Left lung (tissue), 10 donors: Measurements from ENCODE around the gene RHAG. TPM values are rescaled to one million over a fixed set of nuclear protein-coding genes. Genes with fewer than 3 reads are reported as not detected.

Experiments
- ATAC-seq: fragments of 200-7000 bp; cut with Tn5 transposase; one replicate; pipeline ENCODE4 v1.9.1; 2020; ENCODE audit warnings: moderate library complexity
- DNase-seq, 4 donors: peaks; one replicate each; pipeline ENCODE4 v3.0.0-alpha.2; 2013 to 2020
- H3K27ac ChIP-seq, 2 donors: fragments of 200-600 bp; sonication (generic) in 1 of 2; one replicate each; pipeline versions ENCODE4 v1.5.0 to v1.8.0; 2020 to 2021
- H3K27me3 ChIP-seq, 2 donors: fragments of 200-600 bp; sonication (generic) in 1 of 2; one replicate each; pipeline versions ENCODE4 v1.5.0 to v1.8.0; 2020 to 2021
- H3K36me3 ChIP-seq, 2 donors: fragments of 200-600 bp; sonication (generic) in 1 of 2; one replicate each; pipeline versions ENCODE4 v1.5.0 to v1.8.0; 2020 to 2021
- H3K4me1 ChIP-seq, 2 donors: fragments of 200-600 bp; one replicate each; pipeline ENCODE4 v1.8.0; 2021
- H3K4me3 ChIP-seq, 2 donors: fragments of 200-600 bp; sonication (generic) in 1 of 2; one replicate each; pipeline versions ENCODE4 v1.5.0 to v1.8.0; 2020 to 2021; ENCODE audit warnings: mild to moderate bottlenecking in 1 of 2
- H3K9me3 ChIP-seq, 2 donors: fragments of 200-600 bp; sonication (generic) in 1 of 2; one replicate each; pipeline versions ENCODE4 v1.5.0 to v1.8.0; 2020 to 2021
- intact Hi-C, 2 donors: fragments of 100-400 bp; cut with DNase I; formaldehyde crosslinking; loops; one replicate each; pipeline versions ENCODE4 v1.11.2 to v1.14.2; 2022
- polyA plus RNA-seq, 6 donors: library from polyadenylated mRNA; unstranded; fragments of 120-200 nt; gene quantifications; one replicate each; pipeline ENCODE4 v1.2.1, GENCODE V29; 2013; ENCODE audit not compliant: insufficient read length in 6 of 6
- total RNA-seq, 2 donors: library from RNA; stranded (reverse); fragmentation: NEBNext Ultra II Directional; extraction: Animal tissue kit (Norgen Biotek cat#: 25700); gene quantifications; one replicate each; pipeline ENCODE4 v1.2.1, GENCODE V29; 2021
- TF ChIP-seq, protein P1 (sequence below), 2 donors: fragments of 200-600 bp; sonication (generic) in 1 of 2; IDR thresholded peaks; one replicate each; pipeline versions ENCODE4 v1.5.0 to v1.8.0; 2021; ENCODE audit warnings: antibody characterized with exemption in 2 of 2
- donor health status: DM: no; HTN: yes; CAD: no.
- donor health status: DM: no; HTN: no; CAD: no.

Gene RHAG
- total and polyA plus RNA-seq, 8 donors: 1.4 to 2.2 (median 1.9) TPM; not detected in 2

DNA sequence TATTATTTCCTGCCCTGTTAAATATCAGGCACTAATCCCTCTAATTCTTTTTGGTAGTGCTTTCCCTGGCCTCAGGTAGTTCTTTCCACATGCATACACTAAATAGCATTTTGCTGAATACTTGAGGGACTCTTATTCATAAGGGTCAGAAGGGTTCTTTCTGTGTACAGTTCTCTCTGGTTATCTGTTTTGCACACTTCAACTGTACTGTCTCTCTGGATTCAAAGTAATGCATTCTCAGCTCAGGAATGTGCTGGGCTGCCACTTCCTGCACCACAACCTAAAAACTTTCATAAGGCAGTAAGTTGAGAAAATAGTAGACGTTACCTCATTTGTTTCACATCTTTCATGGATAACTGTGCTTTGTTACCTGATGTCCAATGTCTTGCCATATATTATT is 54.1 kb downstream of the RHAG start:
- Histone ChIP-seq H3K36me3 (no peaks in the 10 kb centered on the region), H3K9me3 (no peaks in the 10 kb centered on the region), H3K4me3 (no peak overlapping the region), H3K4me1 (no peaks in the 10 kb centered on the region), H3K27me3 (no peaks in the 10 kb centered on the region), H3K27ac (no peak overlapping the region)
- TF ChIP-seq, protein P1, sequence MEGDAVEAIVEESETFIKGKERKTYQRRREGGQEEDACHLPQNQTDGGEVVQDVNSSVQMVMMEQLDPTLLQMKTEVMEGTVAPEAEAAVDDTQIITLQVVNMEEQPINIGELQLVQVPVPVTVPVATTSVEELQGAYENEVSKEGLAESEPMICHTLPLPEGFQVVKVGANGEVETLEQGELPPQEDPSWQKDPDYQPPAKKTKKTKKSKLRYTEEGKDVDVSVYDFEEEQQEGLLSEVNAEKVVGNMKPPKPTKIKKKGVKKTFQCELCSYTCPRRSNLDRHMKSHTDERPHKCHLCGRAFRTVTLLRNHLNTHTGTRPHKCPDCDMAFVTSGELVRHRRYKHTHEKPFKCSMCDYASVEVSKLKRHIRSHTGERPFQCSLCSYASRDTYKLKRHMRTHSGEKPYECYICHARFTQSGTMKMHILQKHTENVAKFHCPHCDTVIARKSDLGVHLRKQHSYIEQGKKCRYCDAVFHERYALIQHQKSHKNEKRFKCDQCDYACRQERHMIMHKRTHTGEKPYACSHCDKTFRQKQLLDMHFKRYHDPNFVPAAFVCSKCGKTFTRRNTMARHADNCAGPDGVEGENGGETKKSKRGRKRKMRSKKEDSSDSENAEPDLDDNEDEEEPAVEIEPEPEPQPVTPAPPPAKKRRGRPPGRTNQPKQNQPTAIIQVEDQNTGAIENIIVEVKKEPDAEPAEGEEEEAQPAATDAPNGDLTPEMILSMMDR (IDR thresholded peaks at IDR 0.05): no peak
- intact Hi-C loops: no loop called here
- DNase-seq (no peak), ATAC-seq (peak; percentile 56)

GRCh38 chr6:49579649-49580048 is 57.0 kb downstream of the RHAG start:
- no peak overlapping the region for H3K4me3 ChIP-seq
- H3K27me3 ChIP-seq: no peaks in the 10 kb centered on the region
- no peaks in the 10 kb centered on the region for H3K36me3 ChIP-seq
- no peaks in the 10 kb centered on the region for H3K4me1 ChIP-seq
- ATAC-seq (no peak), DNase-seq (no peak)
- no peaks in the 10 kb centered on the region for H3K9me3 ChIP-seq
- no peak overlapping the region for H3K27ac ChIP-seq
- intact Hi-C loops: no loop called here
- TF ChIP-seq, protein P1 (IDR thresholded peaks at IDR 0.05): no peak

DNA sequence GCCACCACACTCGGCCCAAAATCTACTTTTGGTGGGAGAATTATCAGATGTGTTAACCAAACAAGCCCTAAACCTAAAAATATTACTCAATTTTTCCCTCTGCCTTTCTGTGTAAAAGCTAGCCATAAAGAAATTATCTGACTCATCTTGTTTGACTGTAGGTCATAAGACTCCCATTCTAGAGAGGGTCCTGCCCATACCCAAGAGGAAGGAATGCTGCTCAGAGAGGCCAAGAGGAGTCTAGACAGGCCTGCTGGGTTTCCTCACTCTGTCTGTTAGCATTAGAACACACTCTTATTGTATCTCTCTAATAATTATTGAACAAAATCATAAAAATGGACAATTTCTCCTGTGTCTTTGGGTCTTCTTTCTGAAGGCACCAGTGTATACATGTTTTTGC is 60.0 kb downstream of the RHAG start:
- H3K27me3 ChIP-seq: no peaks in the 10 kb centered on the region
- no peaks in the 10 kb centered on the region for H3K4me1 ChIP-seq
- TF ChIP-seq, protein P1 (IDR thresholded peaks at IDR 0.05): no peak
- H3K4me3 ChIP-seq: no peak overlapping the region
- intact Hi-C loops: no loop called here
- H3K36me3 ChIP-seq: no peaks in the 10 kb centered on the region
- peak; percentile 34 for ATAC-seq
- no peak overlapping the region for H3K27ac ChIP-seq
- DNase-seq: no peak
- no peaks in the 10 kb centered on the region for H3K9me3 ChIP-seq

DNA sequence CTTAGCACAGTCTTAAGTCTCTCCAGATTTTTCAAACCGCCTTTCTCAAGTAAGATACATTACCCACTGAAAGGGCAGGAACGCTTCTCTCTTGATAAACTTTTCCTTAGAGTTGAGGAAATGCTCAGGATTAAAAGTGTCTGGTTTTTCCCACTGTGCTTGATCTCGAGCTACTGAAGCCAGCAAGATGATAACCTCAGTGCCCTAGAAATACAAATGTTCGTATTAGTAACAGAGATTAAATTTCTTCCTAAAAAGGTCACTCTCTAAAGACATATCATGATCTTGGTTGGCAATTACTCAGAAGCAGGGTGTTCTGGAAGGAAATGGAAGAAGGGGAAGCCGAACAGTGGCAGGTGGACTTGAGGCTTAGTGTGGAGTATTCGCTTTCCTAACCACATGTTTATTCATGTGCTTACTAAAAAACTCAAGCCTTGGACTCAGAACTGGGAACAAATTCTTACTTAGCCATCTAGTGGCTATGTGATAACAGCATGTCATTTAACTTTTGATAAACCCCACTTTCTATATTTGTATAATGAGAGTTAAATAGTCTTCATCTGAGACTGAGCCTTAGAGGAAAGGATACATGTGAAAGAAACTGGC is 66.1 kb downstream of the RHAG start:
- Histone ChIP-seq H3K4me3 (no peak overlapping the region), H3K36me3 (no peaks in the 10 kb centered on the region), H3K27ac (no peak overlapping the region), H3K4me1 (no peaks in the 10 kb centered on the region), H3K9me3 (no peaks in the 10 kb centered on the region), H3K27me3 (no peaks in the 10 kb centered on the region)
- ATAC-seq (peak; percentile 95), DNase-seq (no peak)
- TF ChIP-seq, protein P1 (IDR thresholded peaks at IDR 0.05): no peak
- intact Hi-C loops: no loop called here

GRCh38 chr6:49565855-49566254 is 70.8 kb downstream of the RHAG start:
- no peaks in the 10 kb centered on the region for H3K4me1 ChIP-seq
- H3K27ac ChIP-seq: no peak overlapping the region
- TF ChIP-seq, protein P1 (IDR thresholded peaks at IDR 0.05): no peak
- no peaks in the 10 kb centered on the region for H3K27me3 ChIP-seq
- H3K36me3 ChIP-seq: no peaks in the 10 kb centered on the region
- ATAC-seq: no peak
- H3K4me3 ChIP-seq: no peak overlapping the region
- H3K9me3 ChIP-seq: peaks cover 0 to 6% of the 10 kb centered on the region in 2 donors
- intact Hi-C loops: no loop called here
- DNase-seq: peak in 1 of 4 donors; percentile 9
